CD4-positive, alpha-beta T cell treated with Interleukin-6 at 100 ng/mL for 8 hours (primary cell): ENCODE results near the gene PLCB3.

Experiments
- DNase-seq: peaks from one replicate; pipeline ENCODE4 v3.0.0-alpha.2; 2020; ENCODE audit warnings: mixed read lengths, low spot score

Gene PLCB3

DNA sequence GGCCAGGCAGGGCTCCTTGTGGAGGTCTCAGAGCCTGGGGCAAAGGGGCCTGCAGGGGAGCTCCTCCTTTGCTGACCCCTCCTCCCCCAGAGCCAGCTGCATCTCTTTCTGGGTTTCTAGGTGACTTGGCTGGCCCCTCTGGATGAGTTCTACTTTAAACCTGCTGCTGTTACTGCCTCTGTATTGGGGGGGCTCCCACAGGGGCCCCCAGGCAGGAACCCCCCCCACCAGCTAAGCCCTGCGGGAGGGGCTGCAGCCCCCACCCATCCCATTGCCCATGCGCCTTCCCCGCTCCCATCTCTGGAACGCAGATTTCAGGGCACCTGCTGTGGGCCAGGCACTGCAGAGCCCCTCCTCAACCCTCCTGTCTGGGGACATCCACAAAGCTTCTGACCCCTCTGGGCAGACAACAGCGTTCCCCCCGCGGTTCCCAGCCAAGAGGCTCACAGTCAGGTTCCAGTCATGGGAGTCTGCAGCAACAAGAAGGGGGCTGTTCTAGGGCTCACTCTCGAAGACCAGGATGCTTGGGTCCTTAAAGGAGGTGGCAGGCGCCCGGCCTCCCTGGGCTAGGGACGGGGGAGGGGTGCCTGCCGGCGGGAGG is 815 bp upstream of the PLCB3 start:
- DNase-seq: no peak

DNA sequence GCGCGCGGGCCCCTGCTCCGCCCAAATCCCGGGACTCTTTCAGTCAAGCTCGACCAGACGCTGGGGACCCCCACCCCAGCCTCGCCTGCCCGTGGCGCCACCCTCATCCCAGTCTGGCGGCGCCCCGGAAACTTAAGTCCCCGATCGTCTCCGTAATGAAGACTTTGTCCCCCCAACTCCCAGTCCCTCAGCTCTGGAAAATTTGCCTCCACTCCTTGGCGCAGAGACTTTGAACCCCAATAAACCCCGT is 348 bp downstream of the PLCB3 start:
- no peak for DNase-seq

DNA sequence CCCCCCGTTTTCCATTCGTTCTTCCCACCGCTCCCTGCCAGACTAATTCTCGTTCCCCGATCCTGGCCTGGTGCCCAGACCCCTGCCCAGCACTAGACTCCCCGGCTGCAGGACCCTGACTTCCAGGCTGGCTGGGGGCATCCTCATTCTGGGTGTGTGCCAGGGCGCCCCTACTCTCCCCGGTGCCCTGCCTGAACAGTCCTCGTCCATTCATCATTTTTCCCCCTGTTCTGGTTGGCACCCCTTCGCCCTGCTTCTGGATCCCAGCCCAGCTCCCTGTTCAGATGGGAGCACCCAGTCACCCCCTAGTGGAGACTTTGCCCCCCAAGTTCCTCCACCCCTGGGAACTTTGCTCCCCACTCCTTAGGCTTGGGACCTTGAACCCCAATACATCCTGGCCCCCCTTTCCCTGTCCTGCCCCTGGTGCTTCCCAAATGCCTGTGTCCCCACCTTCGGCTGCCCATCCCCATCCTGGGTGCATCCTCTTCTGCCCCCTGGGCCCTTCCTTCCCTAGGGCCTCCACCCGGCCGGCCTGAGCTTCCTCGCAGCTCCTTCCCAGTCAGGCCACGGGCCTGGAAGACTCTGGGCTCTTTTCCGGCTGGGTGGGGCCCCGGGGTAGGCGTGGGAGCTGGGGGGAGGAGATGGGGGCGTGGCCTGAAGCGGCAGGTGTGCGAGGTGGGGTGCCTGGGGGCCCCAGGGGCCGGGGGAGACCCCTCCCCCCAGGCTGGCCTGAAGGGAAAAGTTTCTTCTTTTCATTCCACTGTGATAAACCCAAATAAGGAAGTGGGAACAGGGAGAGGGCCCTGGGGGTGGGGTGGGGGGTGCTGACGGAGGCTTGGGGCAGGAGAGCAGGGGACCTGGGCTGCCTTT is 908 bp downstream of the PLCB3 start:
- DNase-seq: no peak

DNA sequence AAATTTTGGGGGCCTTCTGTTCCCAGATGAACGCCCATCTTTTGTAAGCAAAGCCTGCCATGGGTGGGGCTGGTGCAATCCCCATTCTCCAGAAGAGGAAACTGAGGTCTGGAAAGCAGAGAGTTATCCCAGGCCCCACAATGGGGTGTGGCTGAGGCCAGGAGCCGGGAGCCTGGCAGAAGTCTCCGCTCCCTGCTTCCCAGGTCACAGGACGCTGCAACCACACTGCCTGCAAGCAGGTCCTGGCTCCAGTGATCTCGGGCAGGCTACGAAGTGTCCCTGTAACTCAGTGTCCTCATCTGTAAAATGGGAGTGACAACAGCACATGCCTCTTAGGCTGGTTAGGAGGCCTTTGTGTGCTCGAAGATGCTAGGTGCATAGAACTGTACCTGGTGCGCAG is 1.7 kb downstream of the PLCB3 start:
- DNase-seq: no peak

DNA sequence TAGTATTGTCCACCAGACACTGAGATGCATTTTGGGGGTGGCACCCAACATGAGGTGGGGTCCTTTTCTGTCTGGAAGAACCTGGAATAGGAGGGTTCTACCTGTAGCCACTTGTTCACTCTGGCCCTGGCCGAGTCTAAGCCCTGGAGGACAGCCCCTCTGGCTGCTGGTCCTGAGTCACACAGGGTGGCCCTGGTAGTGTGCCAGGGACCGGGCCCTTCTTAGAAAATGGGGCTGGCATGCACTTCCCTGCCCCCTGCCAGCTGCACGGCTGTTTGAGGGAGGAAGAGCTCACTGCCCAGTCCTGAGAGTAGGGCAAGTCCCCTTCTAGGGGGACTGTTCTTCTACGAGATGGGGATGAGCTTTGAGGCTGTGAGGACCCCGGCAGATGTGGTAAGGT is 2.2 kb downstream of the PLCB3 start:
- no peak for DNase-seq

DNA sequence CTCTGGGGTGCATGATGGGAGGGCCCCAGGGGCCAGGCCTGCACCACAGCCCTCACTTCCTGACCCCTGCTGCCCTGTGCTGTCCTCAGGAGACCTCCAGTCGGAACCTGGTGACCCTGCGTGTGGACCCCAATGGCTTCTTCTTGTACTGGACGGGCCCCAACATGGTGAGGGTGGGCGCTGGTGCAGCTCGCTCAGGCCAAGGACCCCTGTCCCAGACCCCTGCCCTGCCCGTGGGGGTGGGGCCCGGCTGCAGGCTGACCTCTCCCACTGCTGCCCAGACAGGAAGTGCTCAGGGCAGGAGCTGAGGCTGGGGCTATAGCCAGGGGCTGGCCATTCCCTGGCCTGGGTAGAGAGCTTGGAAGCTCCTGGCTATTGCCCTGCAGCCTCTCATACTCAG is 3.0 kb downstream of the PLCB3 start:
- DNase-seq: no peak

DNA sequence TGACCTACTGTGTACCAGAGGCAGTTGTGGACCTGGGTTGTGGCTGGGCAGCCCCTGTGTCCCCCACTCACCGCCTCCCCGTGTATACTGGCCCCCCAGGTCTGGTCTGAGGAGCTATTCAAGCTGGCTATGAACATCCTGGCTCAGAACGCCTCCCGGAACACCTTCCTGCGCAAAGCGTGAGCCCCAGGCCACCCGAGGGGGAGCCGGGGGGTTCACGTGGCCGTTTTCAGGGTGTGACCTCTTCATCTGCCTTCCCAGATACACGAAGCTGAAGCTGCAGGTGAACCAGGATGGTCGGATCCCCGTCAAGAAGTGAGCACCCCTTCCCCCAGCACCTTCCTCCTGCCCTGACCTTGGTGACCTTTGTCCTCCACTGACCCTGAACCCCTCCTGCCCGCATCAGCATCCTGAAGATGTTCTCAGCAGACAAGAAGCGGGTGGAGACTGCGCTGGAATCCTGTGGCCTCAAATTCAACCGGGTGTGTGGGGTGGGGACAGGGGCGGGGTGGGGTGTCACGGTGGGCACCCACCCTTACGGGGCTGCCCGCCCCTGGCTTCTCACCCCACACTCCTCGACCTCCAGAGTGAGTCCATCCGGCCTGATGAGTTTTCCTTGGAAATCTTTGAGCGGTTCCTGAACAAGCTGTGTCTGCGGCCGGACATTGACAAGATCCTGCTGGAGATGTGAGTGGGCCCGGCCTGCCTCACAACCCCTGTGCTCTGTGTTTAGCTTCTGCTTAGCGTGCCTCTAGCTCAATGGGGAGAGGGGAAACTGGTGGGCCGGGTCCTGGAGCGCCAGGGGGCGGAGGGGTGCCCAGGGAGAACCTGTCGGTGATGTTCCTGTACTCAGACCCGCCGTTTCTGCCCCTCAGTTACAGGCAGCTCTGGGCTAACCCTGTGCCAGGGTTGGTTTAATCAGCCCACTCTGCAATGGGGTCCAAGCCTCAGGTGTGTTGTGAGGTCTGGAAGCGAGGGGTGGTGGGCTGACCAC is 4.1 kb downstream of the PLCB3 start:
- no peak for DNase-seq

DNA sequence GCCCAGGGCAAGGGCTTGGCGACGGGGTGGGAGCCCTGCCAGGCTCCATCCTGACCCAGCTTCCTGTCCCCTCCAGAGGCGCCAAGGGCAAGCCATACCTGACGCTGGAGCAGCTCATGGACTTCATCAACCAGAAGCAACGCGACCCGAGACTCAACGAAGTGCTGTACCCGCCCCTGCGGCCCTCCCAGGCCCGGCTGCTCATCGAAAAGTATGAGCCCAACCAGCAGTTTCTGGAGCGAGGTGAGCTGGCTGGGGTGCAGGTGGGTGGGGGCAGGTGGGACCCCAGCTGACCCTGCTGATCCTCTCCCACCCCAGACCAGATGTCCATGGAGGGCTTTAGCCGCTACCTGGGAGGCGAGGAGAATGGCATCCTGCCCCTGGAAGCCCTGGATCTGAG is 5.0 kb downstream of the PLCB3 start:
- DNase-seq: no peak

DNA sequence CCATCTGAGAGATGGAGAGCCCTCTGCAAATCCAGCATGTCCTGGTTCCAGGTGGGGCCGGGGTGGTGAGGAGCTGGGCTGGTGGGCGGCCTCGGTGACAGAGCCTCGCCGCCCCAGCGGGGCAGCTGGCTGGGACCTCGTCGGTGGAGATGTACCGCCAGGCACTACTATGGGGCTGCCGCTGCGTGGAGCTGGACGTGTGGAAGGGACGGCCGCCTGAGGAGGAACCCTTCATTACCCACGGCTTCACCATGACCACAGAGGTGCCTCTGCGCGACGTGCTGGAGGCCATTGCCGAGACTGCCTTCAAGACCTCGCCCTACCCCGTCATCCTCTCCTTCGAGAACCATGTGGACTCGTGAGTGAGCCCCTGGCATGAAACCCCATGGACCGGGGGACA is 7.0 kb downstream of the PLCB3 start:
- no peak for DNase-seq

DNA sequence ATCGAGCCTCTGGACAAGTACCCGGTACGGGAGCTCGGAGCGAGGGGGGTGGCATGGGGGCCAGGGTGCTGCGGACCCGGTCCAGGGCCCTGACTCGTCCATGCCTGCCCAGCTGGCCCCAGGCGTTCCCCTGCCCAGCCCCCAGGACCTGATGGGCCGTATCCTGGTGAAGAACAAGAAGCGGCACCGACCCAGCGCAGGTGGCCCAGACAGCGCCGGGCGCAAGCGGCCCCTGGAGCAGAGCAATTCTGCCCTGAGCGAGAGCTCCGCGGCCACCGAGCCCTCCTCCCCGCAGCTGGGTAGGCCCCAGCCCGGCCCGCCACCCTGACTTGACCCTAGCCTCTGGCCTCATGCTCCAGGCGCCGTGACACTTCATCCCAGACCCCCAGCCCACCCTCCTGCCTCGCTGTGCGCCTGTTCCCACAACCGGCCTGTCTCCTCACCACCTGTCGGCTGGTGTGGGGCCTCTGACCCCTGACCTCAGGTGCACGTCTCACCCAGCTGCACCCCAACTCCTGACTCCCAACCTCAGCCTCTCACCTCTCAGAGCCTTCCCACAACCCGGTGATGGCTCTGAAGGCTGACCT is 7.7 kb downstream of the PLCB3 start:
- DNase-seq: no peak

DNA sequence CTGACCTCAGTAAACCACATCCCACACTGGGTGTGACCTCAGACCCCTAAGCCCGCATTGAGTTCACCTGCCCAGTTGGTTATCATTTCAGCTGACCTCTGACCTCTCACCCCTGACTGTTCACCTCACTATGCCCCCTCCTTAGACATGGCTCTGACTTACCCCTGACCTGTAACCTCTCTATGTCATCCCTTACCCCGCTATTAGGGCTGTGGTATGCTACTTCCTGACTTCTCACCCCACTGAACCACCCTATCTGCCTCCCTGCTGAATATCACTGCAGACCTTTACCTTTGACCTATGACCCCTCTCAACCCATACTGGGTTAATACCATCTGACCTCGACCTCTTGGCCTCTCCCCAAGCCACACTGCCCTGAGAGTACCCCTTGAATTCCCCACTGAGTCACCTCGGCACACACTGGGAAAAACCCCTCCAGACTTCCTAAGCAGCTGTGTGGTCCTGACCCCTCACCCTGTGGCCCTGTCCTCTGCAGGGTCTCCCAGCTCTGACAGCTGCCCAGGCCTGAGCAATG is 8.3 kb downstream of the PLCB3 start:
- no peak for DNase-seq

DNA sequence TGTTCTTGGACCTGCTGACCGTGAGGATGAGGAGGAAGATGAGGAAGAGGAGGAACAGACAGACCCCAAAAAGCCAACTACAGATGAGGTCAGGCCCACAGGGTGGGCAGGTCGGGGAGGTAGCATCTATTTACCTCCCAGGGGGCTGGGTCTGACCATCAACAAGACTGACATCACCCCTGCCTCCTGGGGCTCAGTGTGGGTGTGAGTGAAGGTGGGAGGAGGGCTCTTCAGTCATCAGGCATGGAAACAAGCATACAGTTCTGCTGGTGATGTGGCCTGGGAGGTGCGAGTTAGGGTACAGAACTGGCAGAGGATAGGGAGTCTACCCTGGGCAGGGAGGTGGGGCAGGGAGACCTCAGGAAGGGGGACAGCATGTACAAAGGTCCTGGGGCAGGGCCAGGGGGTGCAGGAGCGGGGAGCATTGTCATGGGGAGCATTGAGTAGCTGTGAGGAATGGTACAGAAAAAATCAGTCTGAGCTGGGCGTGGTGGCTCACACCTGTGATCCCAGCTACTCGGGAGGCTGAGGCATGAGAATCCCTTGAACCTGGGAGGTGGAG is 8.9 kb downstream of the PLCB3 start:
- no peak for DNase-seq

DNA sequence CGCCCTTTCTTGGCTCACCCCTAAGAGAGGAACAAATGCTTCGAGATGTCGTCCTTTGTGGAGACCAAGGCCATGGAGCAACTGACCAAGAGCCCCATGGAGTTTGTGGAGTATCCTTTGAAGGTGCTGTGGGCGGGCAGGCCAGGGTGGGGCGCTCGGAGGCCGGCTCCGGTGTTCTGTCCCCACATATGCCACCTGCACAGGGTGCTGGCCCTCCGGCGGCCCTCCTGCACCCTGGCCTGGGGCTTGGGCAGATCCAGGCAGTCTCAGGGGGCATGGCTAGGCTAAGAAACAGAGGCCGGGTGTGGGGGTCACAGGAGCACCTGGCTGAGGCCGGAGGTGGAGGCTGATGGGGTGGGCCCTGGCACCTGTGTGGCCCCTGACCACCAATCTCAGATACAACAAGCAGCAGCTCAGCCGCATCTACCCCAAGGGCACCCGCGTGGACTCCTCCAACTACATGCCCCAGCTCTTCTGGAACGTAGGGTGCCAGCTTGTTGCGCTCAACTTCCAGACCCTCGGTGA is 10.3 kb downstream of the PLCB3 start:
- no peak for DNase-seq

DNA sequence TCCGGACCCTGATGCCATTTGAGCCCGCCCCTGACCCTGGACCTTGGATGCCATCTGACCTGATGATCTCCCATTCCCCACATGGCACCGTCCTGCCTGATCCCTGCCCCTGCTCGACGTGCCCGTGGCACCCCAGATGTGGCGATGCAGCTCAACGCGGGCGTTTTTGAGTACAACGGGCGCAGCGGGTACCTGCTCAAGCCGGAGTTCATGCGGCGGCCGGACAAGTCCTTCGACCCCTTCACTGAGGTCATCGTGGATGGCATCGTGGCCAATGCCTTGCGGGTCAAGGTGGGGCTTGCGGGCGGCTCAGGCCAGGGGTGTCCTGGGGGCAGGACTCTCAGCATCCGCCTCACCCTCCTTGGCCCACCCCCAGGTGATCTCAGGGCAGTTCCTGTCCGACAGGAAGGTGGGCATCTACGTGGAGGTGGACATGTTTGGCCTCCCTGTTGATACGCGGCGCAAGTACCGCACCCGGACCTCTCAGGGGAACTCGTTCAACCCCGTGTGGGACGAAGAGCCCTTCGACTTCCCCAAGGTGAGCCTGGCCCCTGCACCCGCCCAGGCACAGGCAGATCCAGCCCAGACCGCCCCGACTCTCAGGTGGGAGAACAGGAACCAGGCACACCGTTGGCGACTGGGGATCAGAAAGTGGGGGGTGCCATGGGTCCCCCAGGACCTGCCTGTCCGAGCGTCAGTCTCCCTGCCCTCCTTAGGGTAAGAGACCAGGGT is 11.1 kb downstream of the PLCB3 start:
- no peak for DNase-seq

DNA sequence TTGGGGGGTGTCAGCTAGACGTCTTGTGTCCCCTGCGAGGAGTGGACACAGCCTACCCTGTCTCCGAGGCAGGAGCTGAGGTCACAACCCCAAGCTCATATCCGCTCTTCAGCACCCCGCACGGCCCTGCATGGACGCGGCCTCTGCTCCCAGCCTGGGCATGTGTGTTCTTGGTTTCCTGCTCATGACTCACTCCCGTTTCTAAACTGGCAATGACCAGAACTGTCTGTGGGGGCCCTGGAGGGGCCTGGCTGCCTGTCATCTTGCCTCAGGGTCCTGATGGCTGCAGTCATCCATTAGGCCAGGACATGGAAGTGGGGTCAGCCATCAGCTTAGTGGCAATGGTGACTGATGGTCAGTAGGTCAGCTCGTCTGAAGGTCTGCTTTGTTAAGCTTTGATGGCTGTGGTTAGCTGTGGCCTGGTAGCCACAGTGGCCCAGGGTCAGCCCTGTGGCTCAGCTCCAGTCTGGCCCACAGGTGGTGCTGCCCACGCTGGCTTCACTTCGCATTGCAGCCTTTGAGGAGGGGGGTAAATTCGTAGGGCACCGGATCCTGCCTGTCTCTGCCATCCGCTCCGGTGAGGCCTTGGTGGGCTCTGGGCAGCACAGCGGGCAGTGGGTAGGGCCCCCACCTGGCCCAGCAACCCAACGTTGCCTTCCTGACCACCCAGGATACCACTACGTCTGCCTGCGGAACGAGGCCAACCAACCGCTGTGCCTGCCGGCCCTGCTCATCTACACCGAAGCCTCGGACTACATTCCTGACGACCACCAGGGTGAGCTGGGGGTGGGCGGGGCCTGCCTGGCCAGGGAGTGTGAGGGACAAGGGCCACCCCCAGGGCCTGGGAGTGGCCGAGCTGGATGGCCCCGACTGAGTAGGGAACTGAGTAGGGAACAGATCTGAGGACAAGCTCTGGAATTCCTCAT is 12.0 kb downstream of the PLCB3 start:
- DNase-seq: no peak

DNA sequence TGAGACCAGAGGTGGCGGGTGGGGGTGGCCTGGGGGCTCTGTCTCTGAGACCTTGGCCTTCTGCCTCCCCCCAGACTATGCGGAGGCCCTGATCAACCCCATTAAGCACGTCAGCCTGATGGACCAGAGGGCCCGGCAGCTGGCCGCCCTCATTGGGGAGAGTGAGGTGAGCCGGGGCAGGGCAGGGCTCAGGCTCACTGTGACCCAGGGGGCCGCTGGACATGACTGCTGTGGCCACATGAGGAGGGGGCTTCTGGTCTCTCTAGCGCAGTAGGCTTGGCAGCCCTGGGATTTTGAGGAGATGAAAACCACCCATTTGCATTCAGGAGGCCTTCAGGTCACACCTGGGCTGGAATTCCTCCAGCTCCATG is 12.6 kb downstream of the PLCB3 start:
- no peak for DNase-seq

DNA sequence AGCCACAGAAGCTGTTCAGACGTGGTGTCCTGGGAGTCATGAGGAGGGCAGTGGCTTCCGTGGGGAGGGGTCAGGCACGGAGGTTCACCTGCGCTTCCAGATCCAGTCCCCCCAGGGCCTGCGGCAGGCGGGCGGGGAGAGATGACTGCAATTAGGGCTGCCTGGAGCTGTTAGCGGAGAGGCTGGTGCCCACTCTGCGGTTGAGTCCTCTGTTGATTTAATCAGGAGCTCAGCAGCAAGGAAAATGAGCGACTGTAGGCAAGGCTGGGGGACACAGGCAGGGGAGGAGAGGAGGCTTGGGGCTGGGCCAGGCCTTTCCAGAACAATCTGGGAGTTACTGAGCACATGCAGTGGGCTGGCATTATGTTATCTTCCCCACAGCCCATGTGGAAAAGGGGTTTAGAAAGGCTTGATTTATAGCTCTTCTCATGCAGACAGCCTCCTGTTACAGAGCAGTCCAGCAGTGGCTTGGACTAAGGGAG is 13.1 kb downstream of the PLCB3 start:
- no peak for DNase-seq

DNA sequence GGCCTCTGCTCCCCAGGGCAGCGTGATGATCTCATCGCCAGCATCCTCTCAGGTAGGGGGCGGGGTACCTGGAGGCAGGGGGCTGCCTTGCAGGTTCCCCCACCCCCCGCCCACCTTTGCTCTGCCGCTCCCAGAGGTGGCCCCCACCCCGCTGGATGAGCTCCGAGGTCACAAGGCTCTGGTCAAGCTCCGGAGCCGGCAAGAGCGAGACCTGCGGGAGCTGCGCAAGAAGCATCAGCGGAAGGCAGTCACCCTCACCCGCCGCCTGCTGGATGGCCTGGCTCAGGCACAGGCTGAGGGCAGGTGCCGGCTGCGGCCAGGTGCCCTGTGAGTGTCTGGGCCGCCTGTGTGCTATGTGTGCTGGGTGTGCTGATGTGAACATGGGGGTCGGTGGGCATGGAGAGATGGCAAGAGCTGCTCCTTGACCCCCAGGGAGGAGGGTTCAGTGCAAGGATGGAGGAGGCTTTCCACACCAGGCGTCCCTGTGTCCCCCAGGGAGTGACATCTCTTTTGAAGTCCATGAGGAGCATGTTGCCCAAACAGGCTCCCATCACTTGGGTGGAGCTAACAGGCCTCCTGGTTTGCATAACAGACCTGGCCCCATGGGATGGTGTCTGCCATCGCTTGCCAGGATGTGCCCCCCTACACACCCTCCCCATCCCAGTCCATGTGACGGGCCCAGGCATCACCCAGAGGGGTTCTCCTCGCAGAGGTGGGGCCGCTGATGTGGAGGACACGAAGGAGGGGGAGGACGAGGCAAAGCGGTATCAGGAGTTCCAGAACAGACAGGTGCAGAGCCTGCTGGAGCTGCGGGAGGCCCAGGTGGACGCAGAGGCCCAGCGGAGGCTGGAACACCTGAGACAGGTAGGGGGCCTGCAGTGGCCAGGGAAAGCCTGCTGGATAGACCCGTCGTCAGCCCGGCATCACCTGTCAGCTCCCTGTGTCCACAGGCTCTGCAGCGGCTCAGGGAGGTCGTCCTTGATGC is 14.1 kb downstream of the PLCB3 start:
- DNase-seq: no peak

DNA sequence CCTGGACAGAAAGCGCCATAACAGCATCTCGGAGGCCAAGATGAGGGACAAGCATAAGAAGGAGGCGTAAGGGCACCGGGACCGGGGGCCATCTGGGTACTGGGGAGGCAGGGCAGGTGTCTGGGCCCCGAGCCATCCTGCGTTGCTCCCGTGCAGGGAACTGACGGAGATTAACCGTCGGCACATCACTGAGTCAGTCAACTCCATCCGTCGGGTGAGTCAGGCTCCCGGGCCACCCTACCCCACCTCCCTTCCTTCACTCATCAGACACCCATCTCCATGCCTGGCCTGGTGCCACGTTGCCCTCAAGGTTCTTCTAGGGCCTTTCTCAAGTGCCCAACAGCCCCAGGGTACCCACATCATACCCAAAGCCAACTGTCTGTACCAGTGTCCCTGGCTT is 15.0 kb downstream of the PLCB3 start:
- DNase-seq: no peak
